ENCODE data around the gene XDH.

DNA sequence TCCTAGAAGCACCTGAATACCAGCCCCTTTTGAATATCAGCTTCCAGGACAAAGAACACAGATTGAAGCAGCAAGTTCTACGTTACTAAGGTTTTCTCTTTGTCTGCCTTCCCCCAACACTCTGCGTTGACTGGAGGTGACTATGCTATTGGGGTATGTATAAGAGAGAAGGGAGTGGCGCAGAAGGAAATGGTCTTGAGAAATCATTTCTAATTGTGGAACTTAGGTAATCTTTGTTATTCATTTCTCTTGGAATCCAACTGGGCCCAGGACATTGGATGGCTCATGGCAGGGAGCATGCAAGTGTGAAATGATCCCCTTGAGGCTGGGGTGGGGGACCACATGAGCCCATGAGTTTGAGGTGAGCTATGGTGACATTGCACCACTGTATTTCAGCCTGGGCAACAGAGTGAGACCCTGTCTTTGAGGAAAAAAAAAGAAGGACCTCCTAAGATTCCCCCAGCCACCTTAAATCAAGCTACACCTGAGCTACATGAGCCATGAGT is 29.7 kb downstream of the XDH start:
- TF ChIP-seq EZH2phosphoT487 (IDR thresholded peaks at IDR 0.05; ENCODE audit: borderline replicate concordance, low read length): no peak
- TF ChIP-seq, protein P1, sequence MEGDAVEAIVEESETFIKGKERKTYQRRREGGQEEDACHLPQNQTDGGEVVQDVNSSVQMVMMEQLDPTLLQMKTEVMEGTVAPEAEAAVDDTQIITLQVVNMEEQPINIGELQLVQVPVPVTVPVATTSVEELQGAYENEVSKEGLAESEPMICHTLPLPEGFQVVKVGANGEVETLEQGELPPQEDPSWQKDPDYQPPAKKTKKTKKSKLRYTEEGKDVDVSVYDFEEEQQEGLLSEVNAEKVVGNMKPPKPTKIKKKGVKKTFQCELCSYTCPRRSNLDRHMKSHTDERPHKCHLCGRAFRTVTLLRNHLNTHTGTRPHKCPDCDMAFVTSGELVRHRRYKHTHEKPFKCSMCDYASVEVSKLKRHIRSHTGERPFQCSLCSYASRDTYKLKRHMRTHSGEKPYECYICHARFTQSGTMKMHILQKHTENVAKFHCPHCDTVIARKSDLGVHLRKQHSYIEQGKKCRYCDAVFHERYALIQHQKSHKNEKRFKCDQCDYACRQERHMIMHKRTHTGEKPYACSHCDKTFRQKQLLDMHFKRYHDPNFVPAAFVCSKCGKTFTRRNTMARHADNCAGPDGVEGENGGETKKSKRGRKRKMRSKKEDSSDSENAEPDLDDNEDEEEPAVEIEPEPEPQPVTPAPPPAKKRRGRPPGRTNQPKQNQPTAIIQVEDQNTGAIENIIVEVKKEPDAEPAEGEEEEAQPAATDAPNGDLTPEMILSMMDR (conservative IDR thresholded peaks at IDR 0.05; ENCODE audit: low read depth, low read length): no peak
- no peak for TF ChIP-seq EZH2 (IDR thresholded peaks at IDR 0.05; ENCODE audit: low read length, unreplicated experiment)
